ENCODE measurements around the gene CMSS1. TPM values are rescaled to one million over a fixed set of nuclear protein-coding genes. Genes with fewer than 3 reads are reported as not detected.

CMSS1 gene
- total and polyA plus RNA-seq, 2 donors (not counting 1 experiment from before 2014, with no cell fraction given): 7.3 to 22.8 TPM

DNA sequence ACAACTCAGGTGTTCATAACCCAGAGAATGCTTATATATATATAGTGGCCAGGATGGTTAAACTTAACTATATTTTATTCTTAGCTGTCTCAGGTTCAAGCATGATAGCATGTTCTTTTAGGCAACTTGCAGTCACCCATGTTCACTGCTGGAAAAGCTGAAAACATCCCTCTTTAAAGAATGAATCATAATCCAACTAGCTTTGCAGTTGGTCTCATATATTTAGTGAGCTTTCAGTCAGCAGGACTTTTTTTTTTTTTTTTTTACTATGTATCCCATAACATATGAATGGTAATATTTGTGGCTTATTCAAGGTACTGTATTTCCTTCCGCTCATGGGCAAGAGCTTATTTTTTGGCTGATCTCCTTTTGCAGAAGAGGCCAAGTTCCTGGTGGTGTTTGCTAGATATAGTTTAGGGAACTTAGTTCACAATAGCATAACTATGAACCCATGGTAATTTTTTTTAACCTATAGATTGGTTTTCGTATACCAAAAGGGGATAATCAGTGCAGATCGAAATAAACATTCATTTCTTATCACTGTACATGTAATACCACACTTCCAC lies 77.6 kb downstream of the CMSS1 start:
- TF ChIP-seq EZH2 (IDR thresholded peaks at IDR 0.05; ENCODE audit: borderline replicate concordance, insufficient read depth, low read depth, low read length, poor library complexity, severe bottlenecking): no peak
- TF ChIP-seq, protein P1, sequence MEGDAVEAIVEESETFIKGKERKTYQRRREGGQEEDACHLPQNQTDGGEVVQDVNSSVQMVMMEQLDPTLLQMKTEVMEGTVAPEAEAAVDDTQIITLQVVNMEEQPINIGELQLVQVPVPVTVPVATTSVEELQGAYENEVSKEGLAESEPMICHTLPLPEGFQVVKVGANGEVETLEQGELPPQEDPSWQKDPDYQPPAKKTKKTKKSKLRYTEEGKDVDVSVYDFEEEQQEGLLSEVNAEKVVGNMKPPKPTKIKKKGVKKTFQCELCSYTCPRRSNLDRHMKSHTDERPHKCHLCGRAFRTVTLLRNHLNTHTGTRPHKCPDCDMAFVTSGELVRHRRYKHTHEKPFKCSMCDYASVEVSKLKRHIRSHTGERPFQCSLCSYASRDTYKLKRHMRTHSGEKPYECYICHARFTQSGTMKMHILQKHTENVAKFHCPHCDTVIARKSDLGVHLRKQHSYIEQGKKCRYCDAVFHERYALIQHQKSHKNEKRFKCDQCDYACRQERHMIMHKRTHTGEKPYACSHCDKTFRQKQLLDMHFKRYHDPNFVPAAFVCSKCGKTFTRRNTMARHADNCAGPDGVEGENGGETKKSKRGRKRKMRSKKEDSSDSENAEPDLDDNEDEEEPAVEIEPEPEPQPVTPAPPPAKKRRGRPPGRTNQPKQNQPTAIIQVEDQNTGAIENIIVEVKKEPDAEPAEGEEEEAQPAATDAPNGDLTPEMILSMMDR (IDR thresholded peaks at IDR 0.05): no peak
- Histone ChIP-seq H3K4me2 (replicated peaks; ENCODE audit: low read depth, low read length, poor library complexity, severe bottlenecking) (peak overlapping the region; percentile 35), H3K36me3 (replicated peaks in 1 of 2; ENCODE audit: control extremely low read depth in 1 of 2, control insufficient read depth in 1 of 2, extremely low read depth in 1 of 2, insufficient read depth in 2 of 2, low read length in 1 of 2) (no peaks in the 10 kb centered on the region), H3K27ac (ENCODE audit: low read length in 2 of 2) (no peak overlapping the region), H4K20me1 (ENCODE audit: control insufficient read depth, insufficient read depth, low read length, poor library complexity, severe bottlenecking) (no peaks in the 10 kb centered on the region), H3K79me2 (ENCODE audit: control insufficient read depth, insufficient read depth, low read length) (peaks cover 11% of the 10 kb centered on the region), H3K9ac (ENCODE audit: low read length) (no peak overlapping the region), H3K9me3 (ENCODE audit: control extremely low read depth in 1 of 3, control insufficient read depth in 2 of 3, insufficient read depth in 1 of 3, low read length in 2 of 3) (no peaks in the 10 kb centered on the region), H3K4me3 (ENCODE audit: control extremely low read depth in 1 of 5, extremely low read depth in 1 of 5, insufficient read depth in 1 of 5, low read depth in 2 of 5, low read length in 4 of 5) (no peak overlapping the region), H2AFZ (ENCODE audit: insufficient read depth, low read depth, low read length, poor library complexity, severe bottlenecking) (no peak overlapping the region), H3K27me3 (replicated peaks in 1 of 4; ENCODE audit: control extremely low read depth in 1 of 4, control insufficient read depth in 3 of 4, insufficient read depth in 4 of 4, low read length in 3 of 4) (no peaks in the 10 kb centered on the region), H3K4me1 (ENCODE audit: control insufficient read depth in 2 of 2, insufficient read depth in 2 of 2, low read length in 2 of 2) (peaks cover 17 to 21% of the 10 kb centered on the region in 2 donors)
- intact Hi-C loops (cut with micrococcal nuclease): no loop called here
- no CpG with 5 or more reads among the region's 3 CpGs for WGBS (ENCODE audit: insufficient coverage)
- POLR2A ChIA-PET: no interaction called here
- H3K4me3 Mint-ChIP-seq: no peak overlapping the region
- DNase-seq (peak; percentile 16), ATAC-seq (ENCODE audit: low read depth) (no peak)
- H3K27ac Mint-ChIP-seq: peak overlapping the region; percentile 4
- no peaks in the 10 kb centered on the region for H3K27me3 Mint-ChIP-seq
- H3K4me1 Mint-ChIP-seq: peaks cover 20% of the 10 kb centered on the region
- no peaks in the 10 kb centered on the region for H3K9me3 Mint-ChIP-seq (ENCODE audit: insufficient read depth)
- CTCF ChIA-PET: interaction anchor here (0.6 to 0.7 kb wide), 2 partner anchors 51 to 1906 kb away, joined by 3 read pairs; no protein-coding TSS in a partner anchor

DNA sequence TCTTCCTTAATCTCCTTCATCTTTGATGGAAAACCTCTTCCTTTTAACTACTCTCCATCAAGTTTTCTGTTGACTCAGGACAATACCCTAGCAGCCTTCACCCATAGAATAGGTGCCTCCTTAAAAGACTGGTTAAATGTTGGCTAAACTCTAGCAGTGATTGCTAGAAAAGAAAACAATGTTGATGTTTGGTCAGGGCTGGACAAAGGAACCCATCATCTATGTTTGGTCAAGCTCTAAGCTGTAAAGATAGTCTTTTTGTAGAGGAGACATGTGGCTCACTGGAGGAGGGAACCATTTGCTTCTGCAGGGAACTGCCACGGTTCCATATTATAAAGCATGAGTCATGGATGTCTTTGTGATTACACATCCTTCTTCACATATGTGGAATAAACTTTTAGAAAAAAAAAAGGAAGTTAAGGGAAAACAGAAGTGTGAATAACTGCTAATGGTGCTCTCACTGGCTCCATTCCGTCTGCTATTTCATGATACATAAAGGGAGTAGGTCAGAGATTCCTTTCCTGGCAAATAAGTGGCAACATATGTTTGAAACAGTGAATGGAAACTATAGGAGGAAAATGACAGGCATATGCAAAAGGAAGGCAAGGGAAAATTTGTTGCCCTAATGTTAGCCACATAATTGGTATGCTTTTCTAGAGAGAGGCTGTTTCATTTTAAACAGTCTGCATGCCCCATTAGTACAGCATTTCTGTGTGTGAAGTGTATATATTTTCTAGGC lies 78.2 kb downstream of the CMSS1 start:
- Histone ChIP-seq H3K36me3 (replicated peaks in 1 of 2; ENCODE audit: control extremely low read depth in 1 of 2, control insufficient read depth in 1 of 2, extremely low read depth in 1 of 2, insufficient read depth in 2 of 2, low read length in 1 of 2) (no peaks in the 10 kb centered on the region), H3K27ac (ENCODE audit: low read length in 2 of 2) (no peak overlapping the region), H3K4me3 (ENCODE audit: control extremely low read depth in 1 of 5, extremely low read depth in 1 of 5, insufficient read depth in 1 of 5, low read depth in 2 of 5, low read length in 4 of 5) (no peak overlapping the region), H3K9me3 (ENCODE audit: control extremely low read depth in 1 of 3, control insufficient read depth in 2 of 3, insufficient read depth in 1 of 3, low read length in 2 of 3) (no peaks in the 10 kb centered on the region), H3K79me2 (ENCODE audit: control insufficient read depth, insufficient read depth, low read length) (peaks cover 11% of the 10 kb centered on the region), H4K20me1 (ENCODE audit: control insufficient read depth, insufficient read depth, low read length, poor library complexity, severe bottlenecking) (no peaks in the 10 kb centered on the region), H3K27me3 (replicated peaks in 1 of 4; ENCODE audit: control extremely low read depth in 1 of 4, control insufficient read depth in 3 of 4, insufficient read depth in 4 of 4, low read length in 3 of 4) (no peaks in the 10 kb centered on the region), H3K4me2 (replicated peaks; ENCODE audit: low read depth, low read length, poor library complexity, severe bottlenecking) (peak overlapping the region; percentile 35), H3K9ac (ENCODE audit: low read length) (peak overlapping the region; percentile 8), H2AFZ (ENCODE audit: insufficient read depth, low read depth, low read length, poor library complexity, severe bottlenecking) (no peak overlapping the region), H3K4me1 (ENCODE audit: control insufficient read depth in 2 of 2, insufficient read depth in 2 of 2, low read length in 2 of 2) (peaks cover 17 to 21% of the 10 kb centered on the region in 2 donors)
- Mint-ChIP-seq H3K27ac (no peak overlapping the region), H3K4me3 (peak overlapping the region; percentile 20), H3K9me3 (ENCODE audit: insufficient read depth) (no peaks in the 10 kb centered on the region), H3K4me1 (peaks cover 20% of the 10 kb centered on the region), H3K27me3 (no peaks in the 10 kb centered on the region)
- POLR2A ChIA-PET: no interaction called here
- TF ChIP-seq, protein P1 (IDR thresholded peaks at IDR 0.05): no peak
- TF ChIP-seq EZH2 (IDR thresholded peaks at IDR 0.05; ENCODE audit: borderline replicate concordance, insufficient read depth, low read depth, low read length, poor library complexity, severe bottlenecking): no peak
- ATAC-seq (ENCODE audit: low read depth) (peak; percentile 39), DNase-seq (peak; percentile 25)
- CTCF ChIA-PET: interaction anchor here (0.7 kb wide), 1 partner anchor 52 kb away, joined by 3 read pairs; no protein-coding TSS in a partner anchor
- 0% methylated on average over 1 of the region's 2 CpGs for WGBS (ENCODE audit: insufficient coverage)
- intact Hi-C loops (cut with micrococcal nuclease): no loop called here

All from B cell (primary cell).